Activated CD4-positive, alpha-beta T cell treated with anti-CD3 and anti-CD28 coated beads, Interleukin-2, amount 10 ng/mL, durations not matched to agents 7 days and 5 days (primary cell): Measurements from ENCODE around the gene SMURF1. TPM values are rescaled to one million over a fixed set of nuclear protein-coding genes. Genes with fewer than 3 reads are reported as not detected.
A peak's percentile ranks its signal among the peaks of the same experiment; 100 is the strongest.

Source experiments
- CTCF ChIA-PET: fragments of 350-600 bp; sonication (Branson Sonifier 250); formaldehyde crosslinking; loops from one replicate; lab custom pipeline; 2021; ENCODE audit warnings: antibody characterized with exemption; lab: Charles Lee
- POLR2A ChIA-PET: fragments of 350-600 bp; sonication (Branson Sonifier 250); formaldehyde crosslinking; loops from one replicate; lab custom pipeline; 2021; ENCODE audit warnings: antibody characterized with exemption; lab: Charles Lee
- DNase-seq: peaks from one replicate; pipeline ENCODE4 v3.0.0-alpha.2; 2020
- H3K27ac Mint-ChIP-seq: one replicate; pipeline ENCODE4 v1.8.0; 2021; ENCODE audit warnings: mild to moderate bottlenecking, moderate library complexity, mixed read lengths
- H3K27me3 Mint-ChIP-seq: one replicate; pipeline ENCODE4 v1.8.0; 2021; ENCODE audit warnings: mixed read lengths
- H3K36me3 Mint-ChIP-seq: one replicate; pipeline ENCODE4 v1.8.0; 2021; ENCODE audit warnings: low read depth, mixed read lengths
- H3K4me1 Mint-ChIP-seq: one replicate; pipeline ENCODE4 v1.8.0; 2021; ENCODE audit warnings: mixed read lengths
- H3K4me3 Mint-ChIP-seq: one replicate; pipeline ENCODE4 v1.8.0; 2021; ENCODE audit warnings: mild to moderate bottlenecking, moderate library complexity, mixed read lengths
- H3K9me3 Mint-ChIP-seq: one replicate; pipeline ENCODE4 v1.8.0; 2021; ENCODE audit warnings: mixed read lengths
- total RNA-seq, 2 experiments: library from RNA; stranded (reverse); gene quantifications; one replicate each; pipeline ENCODE4 v1.2.3, GENCODE V29; 2021

Gene SMURF1
- total RNA-seq, 2 experiments from 2014 or later, result 12.6 to 14.2 TPM

DNA sequence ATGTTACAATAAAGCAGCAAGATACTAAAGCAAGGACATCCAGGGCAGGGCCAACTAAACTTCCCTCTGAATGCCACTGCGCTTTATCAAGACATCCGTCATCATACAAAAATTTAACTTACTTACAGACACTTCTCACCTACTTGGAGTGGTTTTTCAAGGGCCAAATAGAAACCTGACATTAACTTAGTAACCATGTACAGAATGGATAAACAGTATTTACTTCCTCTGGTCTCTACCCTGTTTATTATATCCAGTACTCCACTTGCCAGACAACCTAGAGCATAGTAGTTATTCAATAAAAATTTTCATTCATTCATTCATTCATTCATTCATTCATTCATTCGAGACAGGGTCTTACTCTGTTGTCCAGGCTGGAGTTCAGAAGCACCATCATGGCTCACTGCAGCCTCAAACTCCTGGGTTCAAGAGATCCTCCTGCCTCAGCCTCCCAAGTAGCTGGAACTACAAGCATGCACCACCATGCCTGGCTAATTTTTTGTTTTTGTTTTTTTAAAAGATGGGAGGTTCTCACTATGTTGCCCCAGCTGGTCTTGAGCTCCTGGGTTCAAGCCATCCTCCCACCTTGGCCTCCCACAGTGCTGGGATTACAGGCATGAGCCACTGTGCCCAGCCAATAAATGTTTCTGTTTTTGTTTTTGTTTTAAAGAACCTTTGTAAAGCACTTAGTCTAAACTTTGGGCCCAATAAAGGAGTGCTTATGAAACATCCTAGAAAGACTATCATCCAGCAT lies 19.0 kb downstream of the SMURF1 start:
- Mint-ChIP-seq H3K4me1 (peaks cover 11% of the 10 kb centered on the region), H3K27me3 (no peaks in the 10 kb centered on the region), H3K4me3 (no peak overlapping the region), H3K27ac (no peak overlapping the region), H3K9me3 (peaks cover 5% of the 10 kb centered on the region), H3K36me3 (peaks cover 16% of the 10 kb centered on the region)
- ChIA-PET CTCF (interaction anchor here (0.6 kb wide), 1 partner anchor 118 kb away, joined by 4 read pairs; no protein-coding TSS in a partner anchor), POLR2A (no interaction called here)
- DNase-seq, result no peak

DNA sequence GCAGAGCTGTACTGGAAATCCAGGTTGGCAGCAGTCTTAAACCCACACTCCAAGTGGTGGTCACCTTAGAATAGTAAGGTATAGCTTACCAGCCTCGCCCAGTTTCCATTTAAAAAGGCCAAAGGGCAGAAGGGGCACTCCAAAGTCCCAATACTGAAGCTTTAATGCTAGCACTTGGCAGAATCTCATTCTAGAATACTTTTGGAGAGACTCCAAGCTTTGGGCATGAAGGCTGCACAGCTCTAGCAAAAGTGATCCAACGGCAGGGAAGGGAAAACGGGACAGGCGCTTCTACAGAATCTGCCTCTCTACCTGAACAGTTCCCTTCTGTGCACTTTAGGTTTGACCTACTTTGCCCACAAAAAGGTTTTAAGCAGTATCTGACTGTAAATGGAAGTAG lies 19.7 kb downstream of the SMURF1 start:
- ChIA-PET POLR2A (no interaction called here), CTCF (interaction anchor here (0.9 kb wide), 1 partner anchor 15 kb away, joined by 3 read pairs; no protein-coding TSS in a partner anchor)
- no peak for DNase-seq

DNA sequence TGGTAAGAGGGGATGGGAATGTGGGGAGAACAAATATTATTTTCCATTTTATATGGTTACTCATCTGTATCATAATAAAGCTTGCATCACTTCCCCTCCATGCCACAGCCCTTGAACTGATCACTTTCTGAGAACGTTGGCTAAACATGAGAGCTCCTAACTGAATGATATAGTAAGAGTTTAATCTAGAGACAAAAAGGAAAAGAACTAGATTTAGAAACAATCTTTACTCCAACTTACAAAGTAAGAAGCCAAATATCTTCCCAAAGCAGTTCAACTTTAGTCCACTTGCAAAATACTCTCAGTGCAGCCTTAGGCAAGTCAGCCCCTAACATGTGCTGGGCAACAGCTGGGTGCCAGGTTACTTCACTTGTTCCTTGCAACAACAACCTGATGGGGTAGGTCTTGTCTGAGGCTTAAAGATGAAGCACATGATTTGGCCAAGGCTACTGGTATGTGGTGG lies 20.3 kb downstream of the SMURF1 start:
- no peak for DNase-seq
- peaks cover 8% of the 10 kb centered on the region for H3K9me3 Mint-ChIP-seq
- H3K36me3 Mint-ChIP-seq, result peaks cover 20% of the 10 kb centered on the region
- peaks cover 11% of the 10 kb centered on the region for H3K4me1 Mint-ChIP-seq
- CTCF ChIA-PET, result interaction anchor here (0.7 to 0.9 kb wide), 2 partner anchors 15 to 135 kb away, joined by 3 to 4 read pairs; no protein-coding TSS in a partner anchor
- no peak overlapping the region for H3K4me3 Mint-ChIP-seq
- POLR2A ChIA-PET, result no interaction called here
- H3K27me3 Mint-ChIP-seq, result no peaks in the 10 kb centered on the region
- no peak overlapping the region for H3K27ac Mint-ChIP-seq

More for the DNA sequence above, 19.7 kb downstream of the SMURF1 start:
- Mint-ChIP-seq H3K4me3 (no peak overlapping the region), H3K4me1 (peaks cover 11% of the 10 kb centered on the region), H3K27ac (no peak overlapping the region), H3K9me3 (peaks cover 8% of the 10 kb centered on the region), H3K36me3 (peaks cover 20% of the 10 kb centered on the region), H3K27me3 (no peaks in the 10 kb centered on the region)

DNA sequence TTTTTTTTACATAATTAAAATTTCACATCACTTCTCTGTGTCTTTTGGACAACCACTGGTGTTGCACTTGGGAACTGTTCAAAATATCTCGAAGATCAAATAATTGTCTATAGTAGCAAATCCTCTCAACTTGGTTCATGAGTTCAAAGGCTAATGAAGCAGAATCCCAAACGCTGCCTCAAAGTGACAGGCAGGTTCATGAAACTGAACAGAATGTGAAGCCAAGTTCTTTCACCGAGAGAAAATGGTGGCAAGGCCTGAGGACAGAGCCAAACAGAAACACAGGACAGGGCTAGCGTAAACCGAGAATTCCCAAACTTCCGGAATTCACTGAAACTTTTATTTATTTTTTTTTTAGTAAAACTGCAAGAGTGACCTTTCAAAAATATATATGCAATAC lies 21.1 kb downstream of the SMURF1 start:
- DNase-seq, result no peak
- Mint-ChIP-seq H3K27me3 (no peaks in the 10 kb centered on the region), H3K4me1 (peaks cover 13% of the 10 kb centered on the region), H3K27ac (no peak overlapping the region), H3K9me3 (peaks cover 14% of the 10 kb centered on the region), H3K36me3 (peaks cover 26% of the 10 kb centered on the region), H3K4me3 (no peak overlapping the region)
- POLR2A ChIA-PET, result no interaction called here
- CTCF ChIA-PET, result no interaction called here

DNA sequence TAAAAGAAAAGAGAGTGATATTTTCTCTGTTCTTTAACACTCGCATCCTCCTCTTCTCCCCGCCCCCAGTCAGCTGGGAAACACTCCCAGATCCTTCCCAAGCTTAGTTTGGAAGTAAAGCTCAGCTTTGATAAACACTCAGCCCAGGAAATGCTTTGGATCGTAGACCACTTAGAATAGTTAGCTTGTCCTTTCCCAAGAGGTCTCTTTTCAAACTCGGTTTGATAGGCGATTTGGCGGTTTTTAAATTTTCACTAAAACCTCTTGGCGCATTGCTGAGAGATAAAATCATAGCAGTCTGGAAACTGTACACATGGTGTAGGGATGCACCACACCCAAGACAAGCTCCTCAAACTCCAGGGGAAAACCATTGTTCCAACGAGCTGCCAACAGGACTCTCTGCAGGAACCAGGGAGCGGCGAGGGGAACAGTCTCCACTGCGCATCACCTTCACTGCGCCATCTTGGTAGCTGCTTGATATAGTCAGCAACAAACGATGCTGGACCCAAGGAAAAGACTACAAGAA lies 22.3 kb downstream of the SMURF1 start:
- Mint-ChIP-seq H3K27me3 (no peaks in the 10 kb centered on the region), H3K9me3 (peaks cover 18% of the 10 kb centered on the region), H3K36me3 (peaks cover 26% of the 10 kb centered on the region), H3K27ac (no peak overlapping the region), H3K4me3 (no peak overlapping the region), H3K4me1 (peaks cover 13% of the 10 kb centered on the region)
- ChIA-PET CTCF (interaction anchor here (0.7 to 1.3 kb wide), 2 partner anchors 9 to 10 kb away, joined by 5 read pairs; no protein-coding TSS in a partner anchor), POLR2A (no interaction called here)
- no peak for DNase-seq

DNA sequence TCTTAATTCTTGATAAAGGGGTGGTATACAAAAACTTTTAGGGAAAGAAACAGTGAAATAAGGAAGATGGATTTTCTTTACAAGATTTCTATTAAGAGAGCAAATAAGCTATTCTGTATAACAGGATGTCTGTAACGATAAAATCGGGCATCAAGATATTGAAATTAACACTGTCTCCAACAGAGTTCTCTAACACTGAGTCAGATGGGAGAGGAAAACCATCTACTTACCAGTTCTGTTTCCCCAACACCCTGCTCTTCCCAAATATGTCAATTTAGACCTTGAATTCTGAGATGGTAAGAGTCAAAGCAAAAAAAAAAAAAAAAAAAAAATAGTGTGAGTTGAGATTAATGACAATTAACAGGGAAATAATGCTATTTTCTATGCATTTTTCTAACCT lies 23.0 kb downstream of the SMURF1 start:
- Mint-ChIP-seq H3K9me3 (peaks cover 24% of the 10 kb centered on the region), H3K27me3 (no peaks in the 10 kb centered on the region), H3K4me3 (no peak overlapping the region), H3K4me1 (peaks cover 13% of the 10 kb centered on the region), H3K27ac (no peak overlapping the region), H3K36me3 (peaks cover 26% of the 10 kb centered on the region)
- POLR2A ChIA-PET, result no interaction called here
- no peak for DNase-seq
- CTCF ChIA-PET, result interaction anchor here (0.7 to 1.3 kb wide), 2 partner anchors 8 to 10 kb away, joined by 5 read pairs; no protein-coding TSS in a partner anchor

DNA sequence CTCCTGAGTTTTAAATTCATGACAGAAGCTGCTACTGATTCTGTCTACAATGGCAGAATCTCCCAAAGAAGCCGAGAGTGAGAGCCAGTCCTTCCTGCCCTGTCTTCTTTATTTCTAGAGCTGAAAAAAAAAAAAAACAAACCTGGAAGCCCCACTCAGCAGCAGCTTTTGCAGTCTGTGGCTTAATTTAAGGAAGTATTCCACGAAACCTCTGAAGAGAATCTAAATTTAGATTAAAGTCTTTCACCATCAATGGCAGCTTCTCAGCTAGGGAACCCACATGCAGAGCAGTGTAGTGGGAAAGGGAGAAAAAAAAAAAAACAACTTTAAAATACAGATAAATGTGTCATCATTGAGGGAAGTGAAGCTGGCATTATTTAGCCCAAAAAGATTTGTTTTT lies 23.4 kb downstream of the SMURF1 start:
- no peak overlapping the region for H3K27ac Mint-ChIP-seq
- peaks cover 12% of the 10 kb centered on the region for H3K4me1 Mint-ChIP-seq
- H3K27me3 Mint-ChIP-seq, result no peaks in the 10 kb centered on the region
- DNase-seq, result no peak
- ChIA-PET POLR2A (no interaction called here), CTCF (no interaction called here)
- H3K9me3 Mint-ChIP-seq, result peaks cover 25% of the 10 kb centered on the region
- no peak overlapping the region for H3K4me3 Mint-ChIP-seq
- peaks cover 26% of the 10 kb centered on the region for H3K36me3 Mint-ChIP-seq

DNA sequence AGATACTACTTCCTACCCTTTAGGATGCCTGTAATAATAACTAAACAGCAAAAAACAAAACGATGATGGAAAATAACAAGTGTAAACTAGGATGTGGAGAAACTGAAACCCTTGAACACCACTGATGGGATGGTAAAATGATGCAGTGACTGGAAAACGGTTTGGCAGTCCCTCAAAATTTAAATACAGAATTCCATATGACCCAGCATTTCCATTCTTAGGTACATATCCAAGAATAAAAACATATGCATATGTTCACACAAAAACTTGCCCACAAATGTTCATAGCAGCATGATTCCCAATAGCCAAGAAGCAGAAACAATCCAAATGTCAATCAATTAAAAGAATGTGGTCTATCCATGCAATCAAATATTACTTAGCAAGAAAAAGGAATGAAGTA lies 25.8 kb downstream of the SMURF1 start:
- Mint-ChIP-seq H3K9me3 (peaks cover 28% of the 10 kb centered on the region), H3K27me3 (no peaks in the 10 kb centered on the region), H3K4me1 (peaks cover 10% of the 10 kb centered on the region), H3K27ac (no peak overlapping the region), H3K36me3 (peaks cover 33% of the 10 kb centered on the region), H3K4me3 (no peak overlapping the region)
- ChIA-PET POLR2A (no interaction called here), CTCF (no interaction called here)
- DNase-seq, result no peak

DNA sequence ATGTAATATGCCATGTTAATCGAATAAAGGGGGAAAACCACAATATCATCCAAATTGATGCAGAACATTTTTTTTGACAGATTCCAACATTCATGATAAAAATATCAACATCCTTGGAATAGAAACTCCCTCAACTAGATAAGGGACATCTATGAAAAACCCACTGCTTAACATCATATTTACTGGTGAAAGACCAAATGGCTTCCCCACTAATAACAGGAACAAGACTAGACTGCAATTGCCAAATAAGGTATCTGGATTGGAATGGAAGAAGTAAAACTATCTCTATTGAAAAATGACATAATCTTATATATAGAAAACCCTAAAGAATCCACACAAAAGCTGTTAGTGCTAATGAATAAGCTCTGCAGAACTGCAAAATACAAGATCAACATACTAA lies 27.8 kb downstream of the SMURF1 start:
- peaks cover 26% of the 10 kb centered on the region for H3K4me1 Mint-ChIP-seq
- DNase-seq, result no peak
- ChIA-PET CTCF (no interaction called here), POLR2A (no interaction called here)
- no peaks in the 10 kb centered on the region for H3K27me3 Mint-ChIP-seq
- H3K36me3 Mint-ChIP-seq, result peaks cover 29% of the 10 kb centered on the region
- no peak overlapping the region for H3K27ac Mint-ChIP-seq
- no peak overlapping the region for H3K4me3 Mint-ChIP-seq
- H3K9me3 Mint-ChIP-seq, result peaks cover 28% of the 10 kb centered on the region

DNA sequence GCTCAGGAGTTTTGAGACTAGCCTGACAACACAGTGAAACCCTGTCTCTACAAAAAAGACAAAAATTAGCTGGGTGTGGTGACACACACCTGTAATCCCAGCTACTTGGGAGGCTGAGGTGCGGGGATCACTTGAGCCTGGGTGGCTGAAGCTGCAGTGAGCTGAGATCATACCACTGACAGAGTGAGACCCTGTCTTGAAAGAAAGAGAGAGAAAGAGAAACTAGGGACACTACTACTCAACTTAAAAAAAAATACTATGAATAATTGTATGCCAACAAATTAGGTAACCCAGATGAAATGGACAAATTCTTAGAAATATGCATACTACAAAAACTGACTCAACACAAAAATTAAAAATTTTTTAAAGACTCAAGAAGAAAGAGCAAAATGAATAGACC lies 28.5 kb downstream of the SMURF1 start:
- H3K27me3 Mint-ChIP-seq, result no peaks in the 10 kb centered on the region
- DNase-seq, result no peak
- H3K27ac Mint-ChIP-seq, result no peak overlapping the region
- peaks cover 23% of the 10 kb centered on the region for H3K36me3 Mint-ChIP-seq
- peaks cover 27% of the 10 kb centered on the region for H3K9me3 Mint-ChIP-seq
- peaks cover 28% of the 10 kb centered on the region for H3K4me1 Mint-ChIP-seq
- CTCF ChIA-PET, result no interaction called here
- H3K4me3 Mint-ChIP-seq, result no peak overlapping the region
- POLR2A ChIA-PET, result no interaction called here

DNA sequence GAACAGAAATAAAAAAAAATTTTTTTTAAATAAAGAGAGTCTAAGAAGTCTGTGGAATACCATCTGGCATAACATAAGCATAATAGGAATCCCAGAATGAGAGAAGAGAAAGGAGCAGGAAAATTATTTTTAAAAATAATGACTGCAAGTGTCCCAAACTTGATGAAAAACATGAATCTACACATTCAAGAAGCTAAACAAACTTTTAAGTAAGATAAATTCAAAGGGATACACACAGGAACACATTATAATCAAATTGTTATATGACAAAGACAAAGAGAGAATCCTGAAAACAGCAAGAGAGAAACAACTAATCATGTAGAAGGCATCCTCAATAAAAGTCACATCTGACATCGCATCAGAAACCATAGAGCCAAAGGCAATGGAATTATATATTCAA lies 30.9 kb downstream of the SMURF1 start:
- no peaks in the 10 kb centered on the region for H3K27me3 Mint-ChIP-seq
- H3K4me1 Mint-ChIP-seq, result peaks cover 42% of the 10 kb centered on the region
- CTCF ChIA-PET, result interaction anchor here (0.9 to 1.5 kb wide), 2 partner anchors 8 to 14 kb away, joined by 4 to 5 read pairs; no protein-coding TSS in a partner anchor
- POLR2A ChIA-PET, result no interaction called here
- H3K27ac Mint-ChIP-seq, result no peak overlapping the region
- H3K9me3 Mint-ChIP-seq, result peaks cover 15% of the 10 kb centered on the region
- peaks cover 9% of the 10 kb centered on the region for H3K36me3 Mint-ChIP-seq
- DNase-seq, result no peak
- H3K4me3 Mint-ChIP-seq, result no peak overlapping the region

DNA sequence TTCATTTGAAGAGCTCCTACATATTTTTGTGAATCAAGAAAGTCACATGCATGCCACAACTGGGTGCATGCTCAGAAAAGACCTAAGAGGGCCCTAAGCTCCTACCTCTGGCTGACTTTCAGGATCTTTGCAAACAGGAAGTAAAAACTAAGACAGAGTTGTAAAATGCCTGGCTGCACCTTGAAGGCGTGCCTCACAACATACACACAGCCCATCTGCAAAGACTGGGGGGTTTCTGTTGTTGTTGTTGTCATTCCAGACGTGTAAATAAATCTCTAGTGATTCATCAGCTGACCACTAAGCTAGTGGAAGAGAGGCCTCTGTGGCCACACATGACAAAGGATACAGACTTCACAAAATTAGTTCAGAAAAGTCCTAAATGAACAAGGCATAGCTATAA lies 31.8 kb downstream of the SMURF1 start:
- Mint-ChIP-seq H3K27ac (peak overlapping the region; percentile 26), H3K4me1 (peaks cover 47% of the 10 kb centered on the region), H3K36me3 (peaks cover 8% of the 10 kb centered on the region), H3K4me3 (no peak overlapping the region), H3K9me3 (peaks cover 13% of the 10 kb centered on the region), H3K27me3 (no peaks in the 10 kb centered on the region)
- ChIA-PET CTCF (interaction anchor here (0.8 to 1.5 kb wide), 2 partner anchors 15 to 75 kb away, joined by 3 to 4 read pairs; no protein-coding TSS in a partner anchor), POLR2A (no interaction called here)
- no peak for DNase-seq

DNA sequence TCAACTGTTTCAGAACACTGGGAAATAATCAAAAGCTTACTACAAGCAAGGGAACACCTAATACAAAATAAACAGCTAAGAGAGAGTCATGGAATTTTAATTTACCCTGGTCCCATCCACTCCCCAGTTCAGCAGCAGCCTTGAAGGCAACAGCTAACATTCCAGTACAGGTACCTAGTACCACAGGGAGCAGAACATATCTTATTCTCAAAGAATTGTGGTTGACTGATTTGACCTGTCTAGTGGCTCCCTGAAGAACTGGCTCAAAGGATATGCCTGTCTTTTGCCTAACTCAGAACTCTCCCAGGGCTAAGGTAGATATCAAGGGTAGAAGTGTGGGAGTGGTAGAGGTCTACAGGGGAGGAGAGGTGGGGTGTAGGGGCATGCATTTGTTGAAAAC lies 32.3 kb downstream of the SMURF1 start:
- H3K4me1 Mint-ChIP-seq, result peaks cover 47% of the 10 kb centered on the region
- no peak for DNase-seq
- H3K36me3 Mint-ChIP-seq, result peaks cover 8% of the 10 kb centered on the region
- CTCF ChIA-PET, result interaction anchor here (0.6 to 1.5 kb wide), 3 partner anchors 15 to 232 kb away, joined by 3 to 4 read pairs (median 4); no protein-coding TSS in a partner anchor
- peak overlapping the region; percentile 48 for H3K27ac Mint-ChIP-seq
- no peak overlapping the region for H3K4me3 Mint-ChIP-seq
- POLR2A ChIA-PET, result no interaction called here
- peaks cover 10% of the 10 kb centered on the region for H3K9me3 Mint-ChIP-seq
- H3K27me3 Mint-ChIP-seq, result no peaks in the 10 kb centered on the region
